ENCODE results near the gene CXCL17.
"Not testable (repeated sequence)": the region's sequence is repeated elsewhere in the genome, so short reads cannot be mapped to it uniquely, and the experiment has no call there.

CXCL17 gene

GRCh38 chr19:42455621-42456081, 12.9 kb upstream of the CXCL17 start:
- in situ Hi-C loops (cut with HindIII; ENCODE audit: low pct_unique_long_range_greater_than_20kb, low sequenced_read_pairs): no loop called here
- TF ChIP-seq JUND (IDR thresholded peaks at IDR 0.05; ENCODE audit: low read depth): no peak
- no peak for DNase-seq (ENCODE audit: low read depth in 1 of 2, low spot score in 1 of 2)

GRCh38 chr19:42455086-42455485, 12.3 kb upstream of the CXCL17 start:
- DNase-seq (ENCODE audit: low read depth in 1 of 2, low spot score in 1 of 2): no peak
- in situ Hi-C loops (cut with HindIII; ENCODE audit: low pct_unique_long_range_greater_than_20kb, low sequenced_read_pairs): no loop called here
- TF ChIP-seq JUND (IDR thresholded peaks at IDR 0.05; ENCODE audit: low read depth): no peak

- TF ChIP-seq JUND (IDR thresholded peaks at IDR 0.05; ENCODE audit: low read depth): no peak
- in situ Hi-C loops (cut with HindIII; ENCODE audit: low pct_unique_long_range_greater_than_20kb, low sequenced_read_pairs): no loop called here
Measured at GRCh38 chr19:42452590-42452989, 9.8 kb upstream of the CXCL17 start.

GRCh38 chr19:42450314-42450934, 7.7 kb upstream of the CXCL17 start:
- in situ Hi-C loops (cut with HindIII; ENCODE audit: low pct_unique_long_range_greater_than_20kb, low sequenced_read_pairs): no loop called here
- DNase-seq (ENCODE audit: low read depth in 1 of 2, low spot score in 1 of 2): peak; percentile 26 to 86
- TF ChIP-seq JUND (IDR thresholded peaks at IDR 0.05; ENCODE audit: low read depth): no peak

More at GRCh38 chr19:42452590-42452989, 9.8 kb upstream of the CXCL17 start:
- DNase-seq (ENCODE audit: low read depth in 1 of 2, low spot score in 1 of 2): no peak

GRCh38 chr19:42448306-42448705, 5.6 kb upstream of the CXCL17 start:
- DNase-seq (ENCODE audit: low read depth in 1 of 2, low spot score in 1 of 2); in situ Hi-C loops (cut with HindIII; ENCODE audit: low pct_unique_long_range_greater_than_20kb, low sequenced_read_pairs): not testable (repeated sequence)

GRCh38 chr19:42445948-42446347, 3.2 kb upstream of the CXCL17 start:
- no peak for TF ChIP-seq JUND (IDR thresholded peaks at IDR 0.05; ENCODE audit: low read depth)
- in situ Hi-C loops (cut with HindIII; ENCODE audit: low pct_unique_long_range_greater_than_20kb, low sequenced_read_pairs): no loop called here
- DNase-seq (ENCODE audit: low read depth in 1 of 2, low spot score in 1 of 2): no peak

GRCh38 chr19:42443944-42444398, 1.2 kb upstream of the CXCL17 start:
- DNase-seq (ENCODE audit: low read depth in 1 of 2, low spot score in 1 of 2): no peak
- TF ChIP-seq JUND (IDR thresholded peaks at IDR 0.05; ENCODE audit: low read depth): no peak
- in situ Hi-C loops (cut with HindIII; ENCODE audit: low pct_unique_long_range_greater_than_20kb, low sequenced_read_pairs): no loop called here

GRCh38 chr19:42441049-42441445, 1.7 kb downstream of the CXCL17 start:
- in situ Hi-C loops (cut with HindIII; ENCODE audit: low pct_unique_long_range_greater_than_20kb, low sequenced_read_pairs): no loop called here
- DNase-seq (ENCODE audit: low read depth in 1 of 2, low spot score in 1 of 2): peak in 1 of 2 experiments; percentile 47
- no peak for TF ChIP-seq JUND (IDR thresholded peaks at IDR 0.05; ENCODE audit: low read depth)

- in situ Hi-C loops (cut with HindIII; ENCODE audit: low pct_unique_long_range_greater_than_20kb, low sequenced_read_pairs): no loop called here
- peak in 1 of 2 experiments; percentile 73 for DNase-seq (ENCODE audit: low read depth in 1 of 2, low spot score in 1 of 2)
- no peak for TF ChIP-seq JUND (IDR thresholded peaks at IDR 0.05; ENCODE audit: low read depth)
Measured at GRCh38 chr19:42440357-42441048, 2.2 kb downstream of the CXCL17 start.

- no peak for TF ChIP-seq JUND (IDR thresholded peaks at IDR 0.05; ENCODE audit: low read depth)
- in situ Hi-C loops (cut with HindIII; ENCODE audit: low pct_unique_long_range_greater_than_20kb, low sequenced_read_pairs): no loop called here
- DNase-seq (ENCODE audit: low read depth in 1 of 2, low spot score in 1 of 2): no peak
Measured at GRCh38 chr19:42436006-42436405, 6.7 kb downstream of the CXCL17 start.

GRCh38 chr19:42435316-42435715, 7.4 kb downstream of the CXCL17 start:
- no peak for TF ChIP-seq JUND (IDR thresholded peaks at IDR 0.05; ENCODE audit: low read depth)
- DNase-seq (ENCODE audit: low read depth in 1 of 2, low spot score in 1 of 2): no peak
- in situ Hi-C loops (cut with HindIII; ENCODE audit: low pct_unique_long_range_greater_than_20kb, low sequenced_read_pairs): no loop called here

- in situ Hi-C loops (cut with HindIII; ENCODE audit: low pct_unique_long_range_greater_than_20kb, low sequenced_read_pairs): no loop called here
- no peak for TF ChIP-seq JUND (IDR thresholded peaks at IDR 0.05; ENCODE audit: low read depth)
- DNase-seq (ENCODE audit: low read depth in 1 of 2, low spot score in 1 of 2): peak in 1 of 2 experiments; percentile 67
Measured at GRCh38 chr19:42433503-42434260, 9.1 kb downstream of the CXCL17 start.

GRCh38 chr19:42431486-42431885, 11.3 kb downstream of the CXCL17 start:
- DNase-seq (ENCODE audit: low read depth in 1 of 2, low spot score in 1 of 2): no peak
- in situ Hi-C loops (cut with HindIII; ENCODE audit: low pct_unique_long_range_greater_than_20kb, low sequenced_read_pairs): no loop called here
- no peak for TF ChIP-seq JUND (IDR thresholded peaks at IDR 0.05; ENCODE audit: low read depth)
